HCT116 (cell line): ENCODE data around the gene TWNK. TPM values are rescaled to one million over a fixed set of nuclear protein-coding genes. Genes with fewer than 3 reads are reported as not detected.
A peak's percentile ranks its signal among the peaks of the same experiment; 100 is the strongest.

Experiments
- ATAC-seq: fragments of 200-7000 bp; cut with Tn5 transposase; 2 replicates; pipeline ENCODE4 v1.9.1; 2020; ENCODE audit warnings: mild to moderate bottlenecking, moderate library complexity
- BruUV-seq: library from RNA; stranded (reverse); fragments of 400-500 nt; replicated peaks from 2 replicates; lab custom pipeline; 2021; lab: Mats Ljungman, UMichigan
- CTCF ChIA-PET: fragments of 300-600 bp; sonication (Branson Sonifier 250); formaldehyde crosslinking; loops from one replicate; lab custom pipeline; 2021; ENCODE audit warnings: antibody characterized with exemption; lab: Charles Lee
- POLR2A ChIA-PET: fragments of 300-600, 350-600 bp; sonication (Branson Sonifier 250); formaldehyde crosslinking; loops from one replicate; lab custom pipeline; 2021; ENCODE audit warnings: antibody characterized with exemption; lab: Charles Lee
- RAD21 ChIA-PET, 2 experiments: fragments of 300-600 bp; sonication (Branson Sonifier 250); formaldehyde crosslinking; loops; one replicate each; lab custom pipeline; 2023; ENCODE audit warnings: low total read pairs in 2 of 2; ENCODE audit not compliant: uncharacterized antibody in 2 of 2, unreplicated experiment in 2 of 2, low non-redundant PET in 1 of 2; lab: Charles Lee
- DNase-seq: peaks from one replicate; pipeline ENCODE4 v3.0.0-alpha.2; 2010; ENCODE audit warnings: low read depth, low spot score
- H2AFZ ChIP-seq: fragments of 200-600 bp; shearing (Covaris generic), sonication (generic); 2 replicates; pipeline ENCODE4 v1.6.1; 2017; ENCODE audit warnings: low read depth, mixed run types, mixed read lengths, antibody characterized with exemption, low read length; ENCODE audit not compliant: poor library complexity, severe bottlenecking
- H3K27ac ChIP-seq: 2 replicates; pipeline ENCODE4 v1.5.1; 2012; ENCODE audit warnings: low read depth, low read length
- H3K27me3 ChIP-seq: fragments of 200-600 bp; sonication (generic); 2 replicates; pipeline ENCODE4 v1.6.1; 2016; ENCODE audit warnings: mixed run types, low read length, mixed read lengths; ENCODE audit not compliant: insufficient read depth
- H3K36me3 ChIP-seq, 2 experiments: fragments of 200-500 bp in 1 of 2; fragments of 200-600 bp in 1 of 2; sonication (Bioruptor generic) in 1 of 2; sonication (generic) in 1 of 2; 2 replicates each; pipeline versions ENCODE4 v1.5.1 to v1.6.1; 2014 to 2016; ENCODE audit warnings: low read length in 2 of 2, inconsistent platforms in 1 of 2, mixed read lengths in 1 of 2, mixed run types in 1 of 2; ENCODE audit not compliant: insufficient read depth in 2 of 2, control insufficient read depth in 1 of 2
- H3K4me1 ChIP-seq, 2 experiments: fragments of 200-600 bp in 1 of 2; sonication (generic) in 1 of 2; 2 replicates each; pipeline versions ENCODE4 v1.5.1 to v1.6.1; 2012 to 2017; ENCODE audit warnings: low read length in 2 of 2, inconsistent platforms in 1 of 2, mild to moderate bottlenecking in 1 of 2, mixed read lengths in 1 of 2, mixed run types in 1 of 2, moderate library complexity in 1 of 2; ENCODE audit not compliant: insufficient read depth in 2 of 2, control insufficient read depth in 1 of 2
- H3K4me2 ChIP-seq: fragments of 200-600 bp; sonication (generic); 2 replicates; pipeline ENCODE4 v1.6.1; 2017; ENCODE audit warnings: mixed run types, low read length, mixed read lengths
- H3K4me3 ChIP-seq, 2 experiments: fragments of 200-600 bp in 1 of 2; sonication (generic) in 1 of 2; replicated peaks in 1 of 2; 2 replicates each; pipeline ENCODE4 v1.5.1; 2011 to 2016; ENCODE audit warnings: low read length in 2 of 2, control low read depth in 1 of 2, low read depth in 1 of 2, mild to moderate bottlenecking in 1 of 2, mixed read lengths in 1 of 2, mixed run types in 1 of 2
- H3K79me2 ChIP-seq: fragments of 200-600 bp; sonication (generic); 2 replicates; pipeline ENCODE4 v1.6.1; 2017; ENCODE audit warnings: mild to moderate bottlenecking, mixed run types, low read length, moderate library complexity, mixed read lengths; ENCODE audit not compliant: insufficient read depth
- H3K9ac ChIP-seq: fragments of 200-600 bp; sonication (generic); 2 replicates; pipeline ENCODE4 v1.6.1; 2016; ENCODE audit warnings: low read length, mixed read lengths
- H3K9me2 ChIP-seq: fragments of 200-600 bp; sonication (generic), shearing (Covaris generic); 2 replicates; pipeline ENCODE4 v1.6.1; 2017; ENCODE audit warnings: mixed run types, mild to moderate bottlenecking, moderate library complexity; ENCODE audit not compliant: insufficient read depth
- H3K9me3 ChIP-seq, 2 experiments: fragments of 200-500 bp in 1 of 2; fragments of 200-600 bp in 1 of 2; sonication (Bioruptor generic) in 1 of 2; sonication (generic) in 1 of 2; 2 replicates each; pipeline ENCODE4 v1.6.1; 2014 to 2017; ENCODE audit warnings: low read length in 2 of 2, mixed read lengths in 2 of 2, inconsistent platforms in 1 of 2, low read depth in 1 of 2, mild to moderate bottlenecking in 1 of 2, mixed run types in 1 of 2, moderate library complexity in 1 of 2; ENCODE audit not compliant: control insufficient read depth in 1 of 2, insufficient read depth in 1 of 2
- H4K20me1 ChIP-seq: fragments of 200-600 bp; sonication (generic), shearing (Covaris generic); 2 replicates; pipeline ENCODE4 v1.6.1; 2017; ENCODE audit warnings: mixed run types, mild to moderate bottlenecking, moderate library complexity; ENCODE audit not compliant: insufficient read depth
- CBX3 ChIP-seq: IDR thresholded peaks from 2 replicates; pipeline ENCODE4 v1.6.1; 2012; ENCODE audit warnings: low read depth
- EGR1 ChIP-seq: IDR thresholded peaks from 2 replicates; pipeline ENCODE4 v1.6.1; 2012; ENCODE audit warnings: low read depth
- JUND ChIP-seq: IDR thresholded peaks from 2 replicates; pipeline ENCODE4 v1.6.1; 2012
- POLR2A ChIP-seq: IDR thresholded peaks from 2 replicates; pipeline ENCODE4 v1.7.0; 2011; ENCODE audit warnings: borderline replicate concordance; ENCODE audit not compliant: insufficient read depth, insufficient read length; ENCODE audit errors: extremely low read depth
- SIN3A ChIP-seq: IDR thresholded peaks from 2 replicates; pipeline ENCODE4 v1.6.1; 2012; ENCODE audit warnings: low read depth
- SP1 ChIP-seq: IDR thresholded peaks from 2 replicates; pipeline ENCODE4 v1.6.1; 2012; ENCODE audit warnings: low read depth
- SRF ChIP-seq: IDR thresholded peaks from 2 replicates; pipeline ENCODE4 v1.6.1; 2012; ENCODE audit warnings: low read depth
- TCF7L2 ChIP-seq: IDR thresholded peaks from 2 replicates; pipeline ENCODE4 v1.7.0; 2011; ENCODE audit warnings: borderline replicate concordance, inconsistent platforms; ENCODE audit not compliant: insufficient read depth, insufficient read length; ENCODE audit errors: extremely low read depth
- YY1 ChIP-seq: IDR thresholded peaks from 2 replicates; pipeline ENCODE4 v1.6.1; 2011; ENCODE audit warnings: low read length, low read depth, moderate library complexity, mild to moderate bottlenecking; ENCODE audit not compliant: insufficient replicate concordance; ENCODE audit errors: extremely low read depth
- ZNF274 ChIP-seq: fragments of 200-500 bp; sonication (Bioruptor generic); IDR thresholded peaks from 2 replicates; pipeline ENCODE4 v1.6.1; 2014; ENCODE audit warnings: mild to moderate bottlenecking, low read depth, low read length, inconsistent platforms
- intact Hi-C: fragments of 100-400 bp; cut with micrococcal nuclease; formaldehyde crosslinking; loops from 2 replicates; pipeline ENCODE4 v1.10.0; 2022
- total RNA-seq: library from RNA; stranded (reverse); gene quantifications from one replicate; pipeline ENCODE4 v1.2.1, GENCODE V29; 2021; ENCODE audit not compliant: unreplicated experiment
- TF ChIP-seq, protein P1 (sequence below): IDR thresholded peaks from 2 replicates; pipeline ENCODE4 v1.6.1; 2012
- TF ChIP-seq, protein P2 (sequence below), 3 experiments: fragments of 200-600 bp in 1 of 3; sonication (generic) in 1 of 3; IDR thresholded peaks in 2 of 3; conservative IDR thresholded peaks in 1 of 3; 2 replicates each; pipeline ENCODE4 v1.5.1; 2012 to 2017; ENCODE audit warnings: low read depth in 2 of 3, low read length in 2 of 3, antibody characterized with exemption in 1 of 3, borderline replicate concordance in 1 of 3, control low read depth in 1 of 3, mild to moderate bottlenecking in 1 of 3, mixed read lengths in 1 of 3, mixed run types in 1 of 3, moderate library complexity in 1 of 3; ENCODE audit not compliant: insufficient read depth in 1 of 3
- TF ChIP-seq, protein P3 (sequence below): IDR thresholded peaks from 2 replicates; pipeline ENCODE4 v1.6.1; 2012
- TF ChIP-seq, protein P4 (sequence below): IDR thresholded peaks from 2 replicates; pipeline ENCODE4 v1.6.1; 2012; ENCODE audit warnings: low read depth

Gene TWNK
- total RNA-seq, 1 experiment from 2014 or later = 42.1 TPM

DNA sequence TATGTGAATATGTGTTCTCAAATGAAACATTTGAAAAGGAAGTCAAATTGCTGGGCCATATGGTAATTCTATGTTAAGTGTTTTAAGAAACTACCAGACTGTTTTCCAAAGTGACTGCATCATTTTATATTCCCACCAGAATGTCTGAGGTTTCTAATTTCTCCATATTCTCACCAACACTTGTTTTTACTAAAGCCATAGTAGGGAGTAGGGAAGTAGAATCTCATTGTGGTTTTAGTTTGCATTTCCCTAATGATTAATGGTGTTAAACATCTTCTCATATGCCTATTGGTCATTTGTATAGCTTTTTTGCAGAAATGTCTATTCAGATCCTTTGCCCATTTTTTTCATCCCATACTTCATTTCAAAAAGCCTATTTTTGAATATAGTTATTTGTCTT lies 27.1 kb upstream of the TWNK start (continued):
- no peak for TF ChIP-seq SRF
- TF ChIP-seq, protein P1, sequence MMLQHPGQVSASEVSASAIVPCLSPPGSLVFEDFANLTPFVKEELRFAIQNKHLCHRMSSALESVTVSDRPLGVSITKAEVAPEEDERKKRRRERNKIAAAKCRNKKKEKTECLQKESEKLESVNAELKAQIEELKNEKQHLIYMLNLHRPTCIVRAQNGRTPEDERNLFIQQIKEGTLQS = no peak
- TF ChIP-seq, protein P2, sequence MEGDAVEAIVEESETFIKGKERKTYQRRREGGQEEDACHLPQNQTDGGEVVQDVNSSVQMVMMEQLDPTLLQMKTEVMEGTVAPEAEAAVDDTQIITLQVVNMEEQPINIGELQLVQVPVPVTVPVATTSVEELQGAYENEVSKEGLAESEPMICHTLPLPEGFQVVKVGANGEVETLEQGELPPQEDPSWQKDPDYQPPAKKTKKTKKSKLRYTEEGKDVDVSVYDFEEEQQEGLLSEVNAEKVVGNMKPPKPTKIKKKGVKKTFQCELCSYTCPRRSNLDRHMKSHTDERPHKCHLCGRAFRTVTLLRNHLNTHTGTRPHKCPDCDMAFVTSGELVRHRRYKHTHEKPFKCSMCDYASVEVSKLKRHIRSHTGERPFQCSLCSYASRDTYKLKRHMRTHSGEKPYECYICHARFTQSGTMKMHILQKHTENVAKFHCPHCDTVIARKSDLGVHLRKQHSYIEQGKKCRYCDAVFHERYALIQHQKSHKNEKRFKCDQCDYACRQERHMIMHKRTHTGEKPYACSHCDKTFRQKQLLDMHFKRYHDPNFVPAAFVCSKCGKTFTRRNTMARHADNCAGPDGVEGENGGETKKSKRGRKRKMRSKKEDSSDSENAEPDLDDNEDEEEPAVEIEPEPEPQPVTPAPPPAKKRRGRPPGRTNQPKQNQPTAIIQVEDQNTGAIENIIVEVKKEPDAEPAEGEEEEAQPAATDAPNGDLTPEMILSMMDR (IDR thresholded peaks at IDR 0.05 in 2 of 3, conservative IDR thresholded peaks at IDR 0.05 in 1 of 3; ENCODE audit: borderline replicate concordance in 1 of 3, insufficient read depth in 1 of 3, low read depth in 2 of 3, low read length in 2 of 3) = no peak
- TF ChIP-seq JUND = no peak

DNA sequence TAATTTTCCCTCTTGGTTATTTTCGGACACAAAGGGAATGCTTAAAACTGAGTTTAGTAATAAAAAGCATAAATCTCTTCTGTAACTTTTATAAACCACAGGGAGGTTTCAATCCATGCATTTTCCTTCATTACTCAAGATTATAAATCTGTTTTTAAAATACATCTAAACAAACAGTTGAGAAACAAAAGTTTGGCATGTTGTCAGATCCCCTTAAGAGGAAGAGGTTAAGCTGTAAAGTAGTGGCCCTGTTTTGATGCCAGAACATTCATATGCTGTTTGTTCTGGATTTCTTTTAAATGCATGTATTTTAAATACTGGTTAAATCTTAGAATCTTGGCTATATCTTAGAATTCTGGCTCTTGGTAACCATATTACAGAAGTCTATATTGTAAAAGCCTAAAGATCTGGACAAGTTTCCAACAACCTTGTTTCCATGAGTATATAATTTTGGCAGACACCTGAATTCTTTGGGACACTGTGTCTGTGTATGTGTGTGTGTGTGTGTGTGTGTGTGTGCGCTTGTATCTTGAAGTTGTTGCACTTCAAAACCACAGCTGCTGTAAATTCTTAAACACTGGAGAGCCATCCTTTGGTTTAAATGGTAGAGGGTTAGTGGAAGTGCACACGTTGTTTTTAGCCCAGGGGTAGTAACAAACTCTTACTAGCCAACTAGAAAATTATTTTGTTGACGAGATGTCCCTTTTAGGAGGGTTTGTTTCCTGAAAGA lies 24.8 kb upstream of the TWNK start:
- RAD21 ChIA-PET = no interaction called here
- no peaks in the 10 kb centered on the region for H3K9me2 ChIP-seq
- H3K27ac ChIP-seq = no peak overlapping the region
- H3K79me2 ChIP-seq = no peaks in the 10 kb centered on the region
- TSS peak; percentile 14 for BruUV-seq
- POLR2A ChIA-PET = no interaction called here
- CTCF ChIA-PET = no interaction called here
- H3K4me1 ChIP-seq = no peaks in the 10 kb centered on the region
- H3K4me3 ChIP-seq = no peak overlapping the region
- intact Hi-C loops = no loop called here
- H4K20me1 ChIP-seq = no peaks in the 10 kb centered on the region
- no peak for DNase-seq
- no peak for ATAC-seq
- no peak overlapping the region for H3K9ac ChIP-seq
- H2AFZ ChIP-seq = no peak overlapping the region
- no peak overlapping the region for H3K4me2 ChIP-seq
- H3K9me3 ChIP-seq = no peaks in the 10 kb centered on the region
- H3K27me3 ChIP-seq = no peaks in the 10 kb centered on the region
- TF ChIP-seq, protein P3, sequence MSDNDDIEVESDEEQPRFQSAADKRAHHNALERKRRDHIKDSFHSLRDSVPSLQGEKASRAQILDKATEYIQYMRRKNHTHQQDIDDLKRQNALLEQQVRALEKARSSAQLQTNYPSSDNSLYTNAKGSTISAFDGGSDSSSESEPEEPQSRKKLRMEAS = no peak
- TF ChIP-seq, protein P4, sequence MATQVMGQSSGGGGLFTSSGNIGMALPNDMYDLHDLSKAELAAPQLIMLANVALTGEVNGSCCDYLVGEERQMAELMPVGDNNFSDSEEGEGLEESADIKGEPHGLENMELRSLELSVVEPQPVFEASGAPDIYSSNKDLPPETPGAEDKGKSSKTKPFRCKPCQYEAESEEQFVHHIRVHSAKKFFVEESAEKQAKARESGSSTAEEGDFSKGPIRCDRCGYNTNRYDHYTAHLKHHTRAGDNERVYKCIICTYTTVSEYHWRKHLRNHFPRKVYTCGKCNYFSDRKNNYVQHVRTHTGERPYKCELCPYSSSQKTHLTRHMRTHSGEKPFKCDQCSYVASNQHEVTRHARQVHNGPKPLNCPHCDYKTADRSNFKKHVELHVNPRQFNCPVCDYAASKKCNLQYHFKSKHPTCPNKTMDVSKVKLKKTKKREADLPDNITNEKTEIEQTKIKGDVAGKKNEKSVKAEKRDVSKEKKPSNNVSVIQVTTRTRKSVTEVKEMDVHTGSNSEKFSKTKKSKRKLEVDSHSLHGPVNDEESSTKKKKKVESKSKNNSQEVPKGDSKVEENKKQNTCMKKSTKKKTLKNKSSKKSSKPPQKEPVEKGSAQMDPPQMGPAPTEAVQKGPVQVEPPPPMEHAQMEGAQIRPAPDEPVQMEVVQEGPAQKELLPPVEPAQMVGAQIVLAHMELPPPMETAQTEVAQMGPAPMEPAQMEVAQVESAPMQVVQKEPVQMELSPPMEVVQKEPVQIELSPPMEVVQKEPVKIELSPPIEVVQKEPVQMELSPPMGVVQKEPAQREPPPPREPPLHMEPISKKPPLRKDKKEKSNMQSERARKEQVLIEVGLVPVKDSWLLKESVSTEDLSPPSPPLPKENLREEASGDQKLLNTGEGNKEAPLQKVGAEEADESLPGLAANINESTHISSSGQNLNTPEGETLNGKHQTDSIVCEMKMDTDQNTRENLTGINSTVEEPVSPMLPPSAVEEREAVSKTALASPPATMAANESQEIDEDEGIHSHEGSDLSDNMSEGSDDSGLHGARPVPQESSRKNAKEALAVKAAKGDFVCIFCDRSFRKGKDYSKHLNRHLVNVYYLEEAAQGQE = no peak
- TF ChIP-seq CBX3 (no peak), POLR2A (no peak), SIN3A (no peak), SP1 (no peak), JUND (no peak), TCF7L2 (no peak), YY1 (no peak), EGR1 (no peak), ZNF274 (no peak)
- TF ChIP-seq, protein P2 (IDR thresholded peaks at IDR 0.05 in 2 of 3, conservative IDR thresholded peaks at IDR 0.05 in 1 of 3; ENCODE audit: borderline replicate concordance in 1 of 3, insufficient read depth in 1 of 3, low read depth in 2 of 3, low read length in 2 of 3) = no peak
- TF ChIP-seq, protein P1 = no peak
- peaks cover 30 to 53% of the 10 kb centered on the region in 2 experiments; a peak in 3 of 4 replicates for H3K36me3 ChIP-seq
